Caco-2 (cell line): ENCODE data around the gene ABCC1. TPM values are rescaled to one million over a fixed set of nuclear protein-coding genes. Genes with fewer than 3 reads are reported as not detected.

ENCODE experiments used
- BruUV-seq: library from RNA; stranded (reverse); fragments of 400-500 nt; replicated peaks from 2 replicates; lab custom pipeline; 2021; lab: Mats Ljungman, UMichigan
- CTCF ChIA-PET: fragments of 300-600 bp; sonication (Branson Sonifier 250); formaldehyde crosslinking; loops from one replicate; lab custom pipeline; 2022; ENCODE audit warnings: antibody characterized with exemption; lab: Charles Lee
- POLR2A ChIA-PET: fragments of 300-600 bp; sonication (Branson Sonifier 250); formaldehyde crosslinking; loops from one replicate; lab custom pipeline; 2022; ENCODE audit warnings: antibody characterized with exemption; lab: Charles Lee
- DNase-seq, 2 experiments: peaks; one replicate each; pipeline versions ENCODE4 v3.0.0 to v3.0.0-alpha.2; 2020 to 2022
- H3K27me3 ChIP-seq: replicated peaks from 2 replicates; pipeline ENCODE4 v1.6.0; 2011; ENCODE audit warnings: low read length; ENCODE audit not compliant: control insufficient read depth, insufficient read depth
- H3K36me3 ChIP-seq: 2 replicates; pipeline ENCODE4 v1.5.1; 2011; ENCODE audit warnings: low read length; ENCODE audit not compliant: control insufficient read depth, insufficient read depth
- H3K4me1 ChIP-seq: fragments of 250-450 bp; sonication (Bioruptor Pico); 2 replicates; pipeline ENCODE4 v1.5.1; 2020; ENCODE audit warnings: mild to moderate bottlenecking
- H3K4me3 ChIP-seq: 2 replicates; pipeline ENCODE4 v1.5.1; 2011; ENCODE audit warnings: low read depth, mild to moderate bottlenecking, control low read depth, low read length
- H3K9me3 ChIP-seq: fragments of 250-450 bp; sonication (Bioruptor Pico); 2 replicates; pipeline ENCODE4 v1.5.1; 2020; ENCODE audit warnings: mild to moderate bottlenecking, moderate library complexity
- H3K27ac Mint-ChIP-seq: one replicate; pipeline ENCODE4 v1.8.0; 2022; ENCODE audit warnings: mixed read lengths; ENCODE audit not compliant: unreplicated experiment
- H3K27me3 Mint-ChIP-seq: one replicate; pipeline ENCODE4 v1.8.0; 2022; ENCODE audit warnings: mixed read lengths; ENCODE audit not compliant: insufficient read depth, unreplicated experiment
- H3K36me3 Mint-ChIP-seq: one replicate; pipeline ENCODE4 v1.8.0; 2022; ENCODE audit warnings: mild to moderate bottlenecking, mixed read lengths; ENCODE audit not compliant: insufficient read depth, unreplicated experiment
- H3K4me1 Mint-ChIP-seq: one replicate; pipeline ENCODE4 v1.8.0; 2022; ENCODE audit warnings: low read depth, mixed read lengths; ENCODE audit not compliant: unreplicated experiment
- H3K4me3 Mint-ChIP-seq: one replicate; pipeline ENCODE4 v1.8.0; 2022; ENCODE audit warnings: mild to moderate bottlenecking, moderate library complexity, mixed read lengths; ENCODE audit not compliant: unreplicated experiment
- H3K9me3 Mint-ChIP-seq: one replicate; pipeline ENCODE4 v1.8.0; 2022; ENCODE audit warnings: mixed read lengths; ENCODE audit not compliant: unreplicated experiment
- intact Hi-C: fragments of 100-400 bp; cut with micrococcal nuclease; formaldehyde crosslinking; loops from one replicate; pipeline ENCODE4 v1.10.0; 2022; ENCODE audit not compliant: unreplicated experiment
- total RNA-seq: library from RNA; stranded (reverse); gene quantifications from 2 replicates; pipeline ENCODE4 v1.2.3, GENCODE V29; 2022
- TF ChIP-seq, protein P1 (sequence below), 2 experiments: fragments of 200-600 bp in 1 of 2; IDR thresholded peaks; 1 replicate in 1 of 2; 2 replicates in 1 of 2; pipeline versions ENCODE4 v1.5.1 to v1.8.0; 2011 to 2022; ENCODE audit warnings: antibody characterized with exemption in 1 of 2, control low read depth in 1 of 2, inconsistent platforms in 1 of 2, low read depth in 1 of 2, low read length in 1 of 2, mild to moderate bottlenecking in 1 of 2, moderate library complexity in 1 of 2; ENCODE audit not compliant: insufficient read depth in 1 of 2, severe bottlenecking in 1 of 2, unreplicated experiment in 1 of 2

Gene ABCC1
- total RNA-seq, 1 experiment from 2014 or later = 22.3 TPM

DNA sequence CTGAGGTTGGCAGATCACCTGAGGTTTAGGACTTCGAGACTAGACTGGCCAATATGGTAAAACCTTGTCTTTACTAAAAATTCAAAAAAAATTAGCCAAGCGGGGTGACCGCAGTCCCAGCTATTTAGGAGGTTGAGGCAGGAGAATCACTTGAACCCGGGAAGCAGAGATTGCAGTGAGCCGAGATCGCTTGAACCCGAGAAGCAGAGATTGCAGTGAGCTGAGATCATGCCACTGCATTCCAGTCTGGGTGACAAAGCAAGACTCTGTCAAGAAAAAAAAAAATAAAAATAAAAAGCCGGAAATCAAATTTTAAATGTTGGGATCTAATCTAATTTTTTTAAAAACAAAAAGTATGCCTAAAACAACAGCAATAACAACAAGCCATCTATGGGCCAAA, 56.3 kb downstream of the ABCC1 start:
- ChIA-PET CTCF (no interaction called here), POLR2A (no interaction called here)
- TF ChIP-seq, protein P1, sequence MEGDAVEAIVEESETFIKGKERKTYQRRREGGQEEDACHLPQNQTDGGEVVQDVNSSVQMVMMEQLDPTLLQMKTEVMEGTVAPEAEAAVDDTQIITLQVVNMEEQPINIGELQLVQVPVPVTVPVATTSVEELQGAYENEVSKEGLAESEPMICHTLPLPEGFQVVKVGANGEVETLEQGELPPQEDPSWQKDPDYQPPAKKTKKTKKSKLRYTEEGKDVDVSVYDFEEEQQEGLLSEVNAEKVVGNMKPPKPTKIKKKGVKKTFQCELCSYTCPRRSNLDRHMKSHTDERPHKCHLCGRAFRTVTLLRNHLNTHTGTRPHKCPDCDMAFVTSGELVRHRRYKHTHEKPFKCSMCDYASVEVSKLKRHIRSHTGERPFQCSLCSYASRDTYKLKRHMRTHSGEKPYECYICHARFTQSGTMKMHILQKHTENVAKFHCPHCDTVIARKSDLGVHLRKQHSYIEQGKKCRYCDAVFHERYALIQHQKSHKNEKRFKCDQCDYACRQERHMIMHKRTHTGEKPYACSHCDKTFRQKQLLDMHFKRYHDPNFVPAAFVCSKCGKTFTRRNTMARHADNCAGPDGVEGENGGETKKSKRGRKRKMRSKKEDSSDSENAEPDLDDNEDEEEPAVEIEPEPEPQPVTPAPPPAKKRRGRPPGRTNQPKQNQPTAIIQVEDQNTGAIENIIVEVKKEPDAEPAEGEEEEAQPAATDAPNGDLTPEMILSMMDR (IDR thresholded peaks at IDR 0.05; ENCODE audit: insufficient read depth in 1 of 2, low read depth in 1 of 2, low read length in 1 of 2, severe bottlenecking in 1 of 2, unreplicated experiment in 1 of 2) = no peak
- H3K27me3 ChIP-seq = no peaks in the 10 kb centered on the region
- no peak overlapping the region for H3K4me3 ChIP-seq
- Mint-ChIP-seq H3K4me3 (no peak overlapping the region), H3K36me3 (peaks cover 15% of the 10 kb centered on the region), H3K4me1 (peaks cover 11% of the 10 kb centered on the region), H3K9me3 (no peaks in the 10 kb centered on the region), H3K27ac (no peak overlapping the region), H3K27me3 (no peaks in the 10 kb centered on the region)
- H3K36me3 ChIP-seq = no peaks in the 10 kb centered on the region
- BruUV-seq = no TSS peak
- no peaks in the 10 kb centered on the region for H3K4me1 ChIP-seq
- intact Hi-C loops = no loop called here
- H3K9me3 ChIP-seq = no peaks in the 10 kb centered on the region
- no peak for DNase-seq

DNA sequence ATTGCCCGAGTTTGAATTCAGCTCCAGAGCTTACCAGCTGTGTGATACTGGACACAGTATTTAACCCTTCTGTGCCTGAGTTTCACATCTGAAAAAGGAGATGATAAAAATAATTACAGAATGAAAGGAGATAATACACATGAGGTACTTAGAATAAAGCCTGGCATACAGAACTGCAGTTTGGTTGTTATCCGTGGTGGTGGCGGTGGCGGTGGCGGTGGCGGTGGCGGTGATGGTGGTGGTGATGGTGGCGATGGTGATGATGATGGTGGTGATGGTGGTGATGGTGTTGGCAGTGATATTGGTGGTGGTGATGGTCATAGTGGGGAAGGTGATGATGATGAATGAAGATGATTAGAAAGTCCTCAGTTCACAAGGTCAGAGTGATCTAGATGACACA, 57.2 kb downstream of the ABCC1 start:
- TF ChIP-seq, protein P1 (IDR thresholded peaks at IDR 0.05; ENCODE audit: insufficient read depth in 1 of 2, low read depth in 1 of 2, low read length in 1 of 2, severe bottlenecking in 1 of 2, unreplicated experiment in 1 of 2) = no peak
- BruUV-seq = no TSS peak
- Mint-ChIP-seq H3K9me3 (no peaks in the 10 kb centered on the region), H3K4me1 (peaks cover 11% of the 10 kb centered on the region), H3K36me3 (peaks cover 15% of the 10 kb centered on the region), H3K27ac (no peak overlapping the region), H3K27me3 (no peaks in the 10 kb centered on the region), H3K4me3 (no peak overlapping the region)
- no peaks in the 10 kb centered on the region for H3K4me1 ChIP-seq
- CTCF ChIA-PET = no interaction called here
- POLR2A ChIA-PET = interaction anchor here (0.6 kb wide), 1 partner anchor 101 kb away, joined by 3 read pairs; no protein-coding TSS in a partner anchor
- no peak for DNase-seq
- no peaks in the 10 kb centered on the region for H3K9me3 ChIP-seq
- no peak overlapping the region for H3K4me3 ChIP-seq
- intact Hi-C loops = no loop called here
- no peaks in the 10 kb centered on the region for H3K27me3 ChIP-seq
- no peaks in the 10 kb centered on the region for H3K36me3 ChIP-seq

DNA sequence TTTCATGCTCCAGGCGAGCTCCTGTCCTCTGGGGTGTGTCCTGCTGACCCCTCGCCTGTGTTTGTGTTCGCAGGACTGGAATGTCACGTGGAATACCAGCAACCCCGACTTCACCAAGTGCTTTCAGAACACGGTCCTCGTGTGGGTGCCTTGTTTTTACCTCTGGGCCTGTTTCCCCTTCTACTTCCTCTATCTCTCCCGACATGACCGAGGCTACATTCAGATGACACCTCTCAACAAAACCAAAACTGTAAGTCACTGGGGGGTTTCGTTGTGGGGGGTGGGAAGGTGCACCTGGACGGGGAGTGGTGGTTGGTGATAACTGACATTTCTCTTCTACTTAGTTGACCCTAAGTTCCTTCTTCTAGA, 58.3 kb downstream of the ABCC1 start:
- Mint-ChIP-seq H3K27ac (peak overlapping the region; percentile 27), H3K36me3 (peaks cover 15% of the 10 kb centered on the region), H3K9me3 (no peaks in the 10 kb centered on the region), H3K4me3 (no peak overlapping the region), H3K27me3 (no peaks in the 10 kb centered on the region), H3K4me1 (peaks cover 11% of the 10 kb centered on the region)
- Histone ChIP-seq H3K4me1 (no peaks in the 10 kb centered on the region), H3K36me3 (no peaks in the 10 kb centered on the region), H3K27me3 (no peaks in the 10 kb centered on the region), H3K4me3 (no peak overlapping the region), H3K9me3 (no peaks in the 10 kb centered on the region)
- CTCF ChIA-PET = no interaction called here
- DNase-seq = no peak
- intact Hi-C loops = no loop called here
- TF ChIP-seq, protein P1 (IDR thresholded peaks at IDR 0.05; ENCODE audit: insufficient read depth in 1 of 2, low read depth in 1 of 2, low read length in 1 of 2, severe bottlenecking in 1 of 2, unreplicated experiment in 1 of 2) = no peak
- POLR2A ChIA-PET = no interaction called here
- BruUV-seq = no TSS peak
